Erythroblast (primary cell): ENCODE data around the gene QRFP.

Experiments
- GATA1 ChIP-seq: IDR thresholded peaks from 2 replicates; pipeline ENCODE4 v1.6.1; 2011; ENCODE audit warnings: low read depth, mild to moderate bottlenecking, control low read depth, low read length, moderate library complexity
- POLR2A ChIP-seq: IDR thresholded peaks from 2 replicates; pipeline ENCODE4 v1.6.1; 2011; ENCODE audit warnings: mild to moderate bottlenecking, low read length

DNA sequence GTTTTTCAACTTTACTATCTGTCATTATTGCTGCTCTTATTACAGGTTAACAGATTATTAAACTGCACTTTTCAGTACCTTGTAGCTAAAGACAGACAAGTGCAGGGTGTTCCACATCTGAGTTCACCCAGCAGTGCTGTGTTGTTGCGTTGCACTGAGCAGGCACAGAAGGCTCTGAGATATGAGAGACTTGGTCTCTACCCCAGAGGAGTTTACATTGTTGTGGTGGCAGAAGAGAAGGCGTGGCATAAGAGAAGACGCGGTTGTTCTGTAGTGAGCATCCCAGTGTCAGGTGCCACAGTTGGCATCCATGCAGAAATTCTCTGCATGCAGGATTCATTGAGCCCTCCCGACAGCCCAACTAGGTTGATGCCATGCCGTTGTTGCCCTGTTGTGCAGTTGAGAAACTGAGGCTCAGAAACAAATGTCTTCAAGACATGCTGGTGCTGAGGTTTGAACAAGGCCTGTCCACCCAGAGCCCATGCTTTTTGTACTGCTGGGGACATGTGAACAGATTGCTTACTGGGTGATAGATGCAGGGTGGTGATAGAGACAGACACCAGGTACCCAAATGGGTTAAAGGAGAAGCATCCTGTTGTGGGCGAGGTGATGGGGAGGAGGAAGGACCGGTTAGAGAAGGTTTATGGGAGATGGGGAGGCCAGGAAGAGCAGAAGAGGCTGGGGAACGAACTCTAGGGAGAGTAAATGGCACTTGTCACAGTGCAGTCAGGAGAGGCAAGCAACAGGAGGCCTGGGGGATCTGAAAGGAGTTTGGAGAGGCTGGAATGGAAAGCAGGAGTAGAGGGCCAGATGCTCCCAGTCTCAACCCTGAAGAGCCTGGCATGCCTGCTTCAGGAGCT lies 53.3 kb downstream of the QRFP start:
- no peak for TF ChIP-seq POLR2A
- no peak for TF ChIP-seq GATA1
